Neuronal stem cell (in vitro differentiated cells): ENCODE measurements around the gene HMGN2. TPM values are rescaled to one million over a fixed set of nuclear protein-coding genes. Genes with fewer than 3 reads are reported as not detected.
A peak's percentile ranks its signal among the peaks of the same experiment; 100 is the strongest.

Experiments used
- DNase-seq: peaks from one replicate; pipeline ENCODE4 v3.0.0-alpha.2; 2013; ENCODE audit warnings: low spot score
- H2AFZ ChIP-seq: one replicate; pipeline ENCODE4 v1.6.1; 2013; ENCODE audit warnings: mild to moderate bottlenecking, low read length, inconsistent platforms
- H2AK5ac ChIP-seq: 2 replicates; pipeline ENCODE4 v1.6.1; 2013; ENCODE audit warnings: low read depth, mild to moderate bottlenecking, inconsistent platforms, low read length, moderate library complexity, mixed read lengths
- H2BK120ac ChIP-seq: 2 replicates; pipeline ENCODE4 v1.6.1; 2013; ENCODE audit warnings: low read depth, mild to moderate bottlenecking, inconsistent platforms, low read length, moderate library complexity, mixed read lengths
- H2BK12ac ChIP-seq: one replicate; pipeline ENCODE4 v1.6.1; 2013; ENCODE audit warnings: low read length, inconsistent platforms
- H2BK15ac ChIP-seq: 2 replicates; pipeline ENCODE4 v1.6.1; 2013; ENCODE audit warnings: mild to moderate bottlenecking, low read length, inconsistent platforms, mixed read lengths
- H2BK5ac ChIP-seq: one replicate; pipeline ENCODE4 v1.6.1; 2013; ENCODE audit warnings: inconsistent platforms, mild to moderate bottlenecking, low read length, moderate library complexity
- H3K14ac ChIP-seq: one replicate; pipeline ENCODE4 v1.6.1; 2013; ENCODE audit warnings: low read length, inconsistent platforms
- H3K18ac ChIP-seq: 2 replicates; pipeline ENCODE4 v1.6.1; 2013; ENCODE audit warnings: low read length, inconsistent platforms
- H3K23ac ChIP-seq: 2 replicates; pipeline ENCODE4 v1.6.1; 2013; ENCODE audit warnings: low read depth, mild to moderate bottlenecking, mixed read lengths, low read length, inconsistent platforms; ENCODE audit not compliant: poor library complexity
- H3K27ac ChIP-seq: replicated peaks from 3 replicates; pipeline ENCODE4 v1.5.1; 2013; ENCODE audit warnings: low read length, inconsistent platforms
- H3K27me3 ChIP-seq, 3 experiments: 2 replicates each; pipeline ENCODE4 v1.6.1; 2013; ENCODE audit warnings: low read length in 3 of 3, mild to moderate bottlenecking in 2 of 3, inconsistent platforms in 1 of 3, low read depth in 1 of 3, mixed read lengths in 1 of 3, moderate library complexity in 1 of 3; ENCODE audit not compliant: control insufficient read depth in 3 of 3, insufficient read depth in 3 of 3
- H3K36me3 ChIP-seq, 2 donors: replicated peaks in 1 of 2; 2 replicates each; pipeline ENCODE4 v1.6.1; 2013; ENCODE audit warnings: low read length in 2 of 2; ENCODE audit not compliant: control insufficient read depth in 2 of 2, insufficient read depth in 2 of 2
- H3K4ac ChIP-seq: 2 replicates; pipeline ENCODE4 v1.6.1; 2013; ENCODE audit warnings: inconsistent platforms, mild to moderate bottlenecking, low read length, moderate library complexity
- H3K4me1 ChIP-seq, 2 donors: 1 replicate in 1 of 2; 2 replicates in 1 of 2; pipeline ENCODE4 v1.6.1; 2013; ENCODE audit warnings: low read length in 2 of 2, low read depth in 1 of 2; ENCODE audit not compliant: control insufficient read depth in 2 of 2, insufficient read depth in 1 of 2
- H3K4me2 ChIP-seq: one replicate; pipeline ENCODE4 v1.6.1; 2013; ENCODE audit warnings: mild to moderate bottlenecking, low read length, inconsistent platforms; ENCODE audit not compliant: insufficient read depth, poor library complexity, severe bottlenecking
- H3K4me3 ChIP-seq, 2 donors: 2 replicates each; pipeline ENCODE4 v1.5.1; 2013; ENCODE audit warnings: low read length in 2 of 2, mild to moderate bottlenecking in 2 of 2, inconsistent platforms in 1 of 2, moderate library complexity in 1 of 2
- H3K79me1 ChIP-seq: one replicate; pipeline ENCODE4 v1.6.1; 2013; ENCODE audit warnings: low read depth, mild to moderate bottlenecking, inconsistent platforms, low read length, moderate library complexity
- H3K9ac ChIP-seq: one replicate; pipeline ENCODE4 v1.6.1; 2013; ENCODE audit warnings: mild to moderate bottlenecking, low read depth, low read length, inconsistent platforms; ENCODE audit not compliant: poor library complexity
- H3K9me3 ChIP-seq, 2 donors: replicated peaks in 1 of 2; 2 replicates each; pipeline versions ENCODE3 to v1.6.1; 2013; ENCODE audit warnings: low read length in 2 of 2, mild to moderate bottlenecking in 2 of 2, inconsistent platforms in 1 of 2, low read depth in 1 of 2, mixed read lengths in 1 of 2, moderate library complexity in 1 of 2; ENCODE audit not compliant: control insufficient read depth in 2 of 2, insufficient read depth in 1 of 2
- H4K8ac ChIP-seq: one replicate; pipeline ENCODE4 v1.6.1; 2013; ENCODE audit warnings: low read depth, mild to moderate bottlenecking, inconsistent platforms, low read length, moderate library complexity
- H4K91ac ChIP-seq: one replicate; pipeline ENCODE4 v1.6.1; 2013; ENCODE audit warnings: low read length, low read depth, mild to moderate bottlenecking, inconsistent platforms; ENCODE audit not compliant: poor library complexity
- WGBS, 2 donors: extraction: QIAGEN DNeasy Blood & Tissue Kit; methylation state at CpG; one replicate each; pipeline ENCODE4 v1.1.7; 2013; ENCODE audit warnings: missing lambda C conversion rate in 2 of 2, mixed read lengths in 1 of 2; ENCODE audit not compliant: insufficient read length in 2 of 2, insufficient replicate concordance in 1 of 2; ENCODE audit errors: extremely low coverage in 2 of 2; 5-methylcytosine and 5-hydroxymethylcytosine counted together
- polyA plus RNA-seq, 2 experiments: library from polyadenylated mRNA; stranded (reverse); fragments of 200-250 nt; gene quantifications; one replicate each; pipeline ENCODE4 v1.2.3, GENCODE V29; 2013

The HMGN2 gene
- 1,368 TPM for polyA plus RNA-seq (2013, experiment 1 of 2)
- polyA plus RNA-seq (2013, experiment 2 of 2), result 1,337 TPM

DNA sequence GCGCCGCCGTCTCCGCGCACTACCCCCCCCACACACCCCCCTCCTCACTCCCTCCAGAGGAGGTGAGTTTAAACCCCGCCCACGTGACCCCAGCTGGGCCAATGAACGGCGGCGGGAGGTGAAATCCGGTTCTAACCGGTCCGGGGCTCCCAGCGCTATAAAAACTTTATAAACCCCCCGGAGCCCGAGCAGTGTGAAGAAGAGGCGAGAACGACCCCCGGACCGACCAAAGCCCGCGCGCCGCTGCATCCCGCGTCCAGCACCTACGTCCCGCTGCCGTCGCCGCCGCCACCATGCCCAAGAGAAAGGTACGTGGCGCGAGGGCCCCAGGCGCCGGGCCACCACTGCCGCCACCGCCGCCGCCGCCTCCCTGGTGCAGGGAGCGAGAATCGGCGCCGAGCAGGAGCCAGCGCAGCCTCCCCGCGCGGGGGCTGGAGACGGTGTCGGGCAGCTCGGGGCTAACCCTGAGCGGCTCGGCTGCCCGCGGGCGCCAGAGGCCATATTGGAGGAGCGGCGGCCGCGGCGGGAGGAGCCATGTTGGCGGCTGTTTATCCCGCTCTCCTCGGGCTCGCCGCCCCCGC, at the start of gene HMGN2:
Gene HMGN2 (plus strand): TSS at position 121 of the 581 bp plus-strand sequence. CDS start 173 bp downstream, at position 294.
- H3K14ac ChIP-seq, result peak within 1 kb of the TSS; percentile 79

DNA sequence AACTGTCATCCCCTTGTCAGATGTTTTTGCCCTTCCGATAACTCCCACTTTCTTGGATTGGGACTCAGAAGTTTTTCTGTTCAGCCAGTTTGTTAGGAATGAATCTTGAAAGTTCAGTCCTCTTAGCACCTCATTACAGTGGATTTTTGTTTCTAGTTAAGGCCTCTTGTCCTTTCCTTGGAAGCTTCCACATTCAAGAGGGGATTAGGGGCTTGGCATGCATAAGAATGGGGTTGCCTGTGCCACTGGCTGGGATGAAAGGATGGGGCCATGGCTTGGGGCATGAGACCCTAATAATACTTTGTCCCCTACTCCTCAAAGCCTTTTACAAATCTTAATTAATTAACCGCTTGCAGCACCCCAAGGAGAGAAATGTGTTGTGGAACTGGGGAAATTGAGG, 42.5 kb upstream of the HMGN2 start:
- no peak overlapping the region for H4K91ac ChIP-seq
- H2AFZ ChIP-seq, result no peak overlapping the region
- H3K9me3 ChIP-seq, result no peaks in the 10 kb centered on the region
- H2BK15ac ChIP-seq, result no peak overlapping the region
- WGBS, 2 donors, result no CpG with 5 or more reads among the region's 2 CpGs
- H2BK12ac ChIP-seq, result no peak overlapping the region
- peaks cover 3% of the 10 kb centered on the region for H3K79me1 ChIP-seq
- H3K27me3 ChIP-seq, result no peaks in the 10 kb centered on the region
- H3K36me3 ChIP-seq, result peaks cover 27 to 70% of the 10 kb centered on the region in 2 donors
- no peak overlapping the region for H3K4me3 ChIP-seq
- no peak overlapping the region for H2BK5ac ChIP-seq
- no peak overlapping the region for H3K18ac ChIP-seq
- H2AK5ac ChIP-seq, result no peak overlapping the region
- H3K9ac ChIP-seq, result no peak overlapping the region
- H3K27ac ChIP-seq, result peak overlapping the region; percentile 98
- peak; percentile 79 for DNase-seq
- no peak overlapping the region for H3K23ac ChIP-seq
- H3K4ac ChIP-seq, result no peak overlapping the region
- no peak overlapping the region for H3K14ac ChIP-seq
- no peak overlapping the region for H3K4me2 ChIP-seq
- no peak overlapping the region for H4K8ac ChIP-seq
- peaks cover 10 to 23% of the 10 kb centered on the region in 2 donors for H3K4me1 ChIP-seq
- H2BK120ac ChIP-seq, result no peak overlapping the region

More for the DNA sequence above, at the start of gene HMGN2:
- Histone ChIP-seq H3K9me3 (no peaks in the 10 kb centered on the region), H3K27me3 (no peaks in the 10 kb centered on the region), H3K9ac (peak within 1 kb of the TSS; percentile 100), H3K79me1 (peaks cover 2% of the 10 kb centered on the region), H4K8ac (no peak within 1 kb of the TSS), H3K4me2 (peak within 1 kb of the TSS; percentile 95), H3K18ac (peak within 1 kb of the TSS; percentile 100), H3K4ac (peak within 1 kb of the TSS; percentile 97), H2BK15ac (peak within 1 kb of the TSS; percentile 41), H3K36me3 (peaks cover 30 to 70% of the 10 kb centered on the region in 2 donors), H3K27ac (peak within 1 kb of the TSS; percentile 98), H3K4me3 (peak within 1 kb of the TSS; percentile 63 to 97), H3K23ac (peak within 1 kb of the TSS; percentile 97), H2AK5ac (peak within 1 kb of the TSS; percentile 95), H2BK12ac (peak within 1 kb of the TSS; percentile 92), H3K4me1 (peaks cover 19 to 38% of the 10 kb centered on the region in 2 donors), H4K91ac (peak within 1 kb of the TSS; percentile 100), H2BK120ac (peak within 1 kb of the TSS; percentile 69), H2AFZ (peak within 1 kb of the TSS; percentile 75), H2BK5ac (peak within 1 kb of the TSS; percentile 98)
- peak; percentile 87 for DNase-seq
- WGBS, 2 donors, result no CpG with 5 or more reads among the region's 69 CpGs

DNA sequence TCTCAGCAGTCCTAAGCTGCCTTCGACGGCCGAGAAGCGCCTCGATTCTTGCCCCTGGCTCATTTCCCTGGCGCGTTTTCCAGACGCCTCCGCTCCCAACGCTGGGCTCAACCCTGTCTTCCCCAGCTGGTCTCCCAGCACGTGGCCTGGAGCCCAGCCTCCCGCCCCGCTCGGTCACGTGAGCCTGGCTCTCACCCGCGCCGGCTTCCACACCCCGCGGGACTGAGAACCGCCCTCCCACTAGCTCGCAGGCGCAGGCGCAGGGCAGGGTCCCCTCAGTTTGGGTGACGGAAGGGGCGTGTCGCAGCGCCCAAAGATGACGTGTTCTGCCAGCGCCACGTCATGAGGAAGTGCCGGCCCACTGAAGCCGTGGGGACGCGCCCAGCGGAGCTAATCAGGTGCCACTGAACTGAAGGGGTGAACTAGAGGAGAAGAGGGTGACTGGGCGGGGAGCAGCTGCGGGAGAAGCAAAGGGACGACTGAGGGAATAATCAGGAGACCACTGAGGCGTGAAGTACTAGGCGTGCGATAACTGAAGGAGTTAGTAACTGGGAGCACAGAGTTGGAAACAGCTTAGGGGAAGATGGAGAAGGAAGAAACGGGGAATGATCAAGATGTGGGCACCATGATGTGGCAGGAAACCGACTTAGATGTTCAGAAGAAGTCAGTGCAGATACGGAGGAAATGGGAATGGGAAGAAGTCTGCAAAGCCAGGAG, 40.1 kb upstream of the HMGN2 start, which contains the start of gene DHDDS:
Gene DHDDS (plus strand): TSS at position 343 of the 717 bp plus-strand sequence. CDS start 625 bp downstream, outside the sequence.
- no CpG with 5 or more reads among the region's 45 CpGs for WGBS, 2 donors
- H3K4me2 ChIP-seq, result peak within 1 kb of the TSS; percentile 55
- H3K4me3 ChIP-seq, result peak within 1 kb of the TSS; percentile 64 to 88
- H3K23ac ChIP-seq, result peak within 1 kb of the TSS; percentile 90
- H4K91ac ChIP-seq, result no peak within 1 kb of the TSS
- peak within 1 kb of the TSS; percentile 98 for H3K27ac ChIP-seq
- no peak within 1 kb of the TSS for H2BK12ac ChIP-seq
- no peaks in the 10 kb centered on the region for H3K9me3 ChIP-seq
- peak within 1 kb of the TSS; percentile 86 for H2AFZ ChIP-seq
- no peaks in the 10 kb centered on the region for H3K27me3 ChIP-seq
- peak within 1 kb of the TSS; percentile 67 for H3K9ac ChIP-seq
- peak within 1 kb of the TSS; percentile 97 for H2BK5ac ChIP-seq
- no peak within 1 kb of the TSS for H4K8ac ChIP-seq
- no peak within 1 kb of the TSS for H2BK15ac ChIP-seq
- no peaks in the 10 kb centered on the region for H3K79me1 ChIP-seq
- peak; percentile 95 for DNase-seq
- no peak within 1 kb of the TSS for H3K14ac ChIP-seq
- H3K4ac ChIP-seq, result peak within 1 kb of the TSS; percentile 24
- peaks cover 10 to 17% of the 10 kb centered on the region in 2 donors for H3K4me1 ChIP-seq
- H3K36me3 ChIP-seq, result peaks cover 12 to 53% of the 10 kb centered on the region in 2 donors
- peak within 1 kb of the TSS; percentile 86 for H3K18ac ChIP-seq
- H2AK5ac ChIP-seq, result no peak within 1 kb of the TSS
- no peak within 1 kb of the TSS for H2BK120ac ChIP-seq

GRCh38 chr1:26432793-26433192, 39.4 kb upstream of the HMGN2 start:
- no peak overlapping the region for H2BK5ac ChIP-seq
- no peak overlapping the region for H3K14ac ChIP-seq
- no peak overlapping the region for H3K9ac ChIP-seq
- H2AFZ ChIP-seq, result peak overlapping the region; percentile 86
- H2AK5ac ChIP-seq, result no peak overlapping the region
- H3K4me2 ChIP-seq, result peak overlapping the region; percentile 55
- H2BK120ac ChIP-seq, result no peak overlapping the region
- no peaks in the 10 kb centered on the region for H3K27me3 ChIP-seq
- no peak overlapping the region for H4K8ac ChIP-seq
- H3K79me1 ChIP-seq, result no peaks in the 10 kb centered on the region
- H3K23ac ChIP-seq, result no peak overlapping the region
- H3K4me1 ChIP-seq, result peaks cover 10 to 12% of the 10 kb centered on the region in 2 donors
- no peak overlapping the region for H2BK12ac ChIP-seq
- no peaks in the 10 kb centered on the region for H3K9me3 ChIP-seq
- no peak overlapping the region for H3K4ac ChIP-seq
- no peak for DNase-seq
- no peak overlapping the region for H2BK15ac ChIP-seq
- H4K91ac ChIP-seq, result no peak overlapping the region
- peak overlapping the region; percentile 64 to 88 for H3K4me3 ChIP-seq
- H3K18ac ChIP-seq, result no peak overlapping the region
- no peak overlapping the region for H3K27ac ChIP-seq
- H3K36me3 ChIP-seq, result peaks cover 8 to 49% of the 10 kb centered on the region in 2 donors
- WGBS, 2 donors, result no CpG with 5 or more reads among the region's 3 CpGs
